GM23338 (cell line): ENCODE results near the gene FGGY.

ENCODE experiments used
- CREB1 ChIP-seq: fragments of 250-450 bp; sonication (Bioruptor Pico); IDR thresholded peaks from 2 replicates; pipeline ENCODE4 v1.5.0; 2020; ENCODE audit warnings: low read depth, mild to moderate bottlenecking, moderate library complexity
- CTCF ChIP-seq, 2 experiments: fragments of 200-600 bp in 1 of 2; sonication (generic) in 1 of 2; conservative IDR thresholded peaks; 2 replicates each; pipeline versions ENCODE4 v1.5.1 to v1.6.1; 2016 to 2017; ENCODE audit warnings: antibody characterized with exemption in 2 of 2, low read depth in 2 of 2, mild to moderate bottlenecking in 2 of 2, moderate library complexity in 1 of 2
- POLR2AphosphoS5 ChIP-seq: IDR thresholded peaks from 2 replicates; pipeline ENCODE4 v1.6.1; 2016; ENCODE audit warnings: antibody characterized with exemption, low read depth

- no peak for TF ChIP-seq CTCF (conservative IDR thresholded peaks at IDR 0.05; ENCODE audit: low read depth in 2 of 2)
- TF ChIP-seq CREB1 (CRISPR knock-in tag) = no peak
- no peak for TF ChIP-seq POLR2AphosphoS5
Observed at GRCh38 chr1:59310549-59311250, 13.8 kb downstream of the FGGY start.
